Measurements from ENCODE around the gene C4BPA. TPM values are rescaled to one million over a fixed set of nuclear protein-coding genes. Genes with fewer than 3 reads are reported as not detected.

The C4BPA gene
- total and polyA plus RNA-seq, 9 of the 15 experiments (the other 6 are each of a cell fraction or from before 2014, with no cell fraction given), result 0.04 to 0.22 (median 0.11) TPM; not detected in 3

DNA sequence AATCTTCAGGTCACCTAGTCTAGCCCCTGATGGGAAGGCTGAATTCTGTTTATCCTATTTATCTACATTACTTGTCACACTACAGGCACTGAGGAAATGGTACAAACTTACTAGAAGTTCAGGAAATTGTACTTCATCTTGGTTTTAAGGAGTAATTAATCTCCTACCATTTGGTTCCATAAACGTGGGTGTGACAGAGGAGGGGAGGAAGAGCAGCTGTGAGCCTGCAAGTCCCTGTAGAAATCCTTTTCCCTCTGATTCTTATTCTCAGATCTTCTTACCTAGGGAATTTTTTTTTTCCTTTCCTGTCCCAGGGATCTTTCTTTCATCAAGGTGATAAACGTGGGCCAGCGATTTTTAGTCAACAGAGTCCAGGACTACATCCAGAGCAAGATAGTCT is 36.8 kb upstream of the C4BPA start (continued):
- no peak for TF ChIP-seq C11orf30 (IDR thresholded peaks at IDR 0.05; ENCODE audit: low read depth)
- TF ChIP-seq PCBP2 (IDR thresholded peaks at IDR 0.05; ENCODE audit: low read depth, low read length, poor library complexity, severe bottlenecking), result no peak
- TF ChIP-seq HDAC8 (tag; IDR thresholded peaks at IDR 0.05), result no peak
- TF ChIP-seq RAD21 (CRISPR knock-in tag; conservative IDR thresholded peaks at IDR 0.05 in 1 of 2, IDR thresholded peaks at IDR 0.05 in 1 of 2), result no peak
- no peak for TF ChIP-seq NR3C1 (CRISPR knock-in tag; IDR thresholded peaks at IDR 0.05)
- no peak for TF ChIP-seq CTBP1 (IDR thresholded peaks at IDR 0.05; ENCODE audit: borderline replicate concordance)

DNA sequence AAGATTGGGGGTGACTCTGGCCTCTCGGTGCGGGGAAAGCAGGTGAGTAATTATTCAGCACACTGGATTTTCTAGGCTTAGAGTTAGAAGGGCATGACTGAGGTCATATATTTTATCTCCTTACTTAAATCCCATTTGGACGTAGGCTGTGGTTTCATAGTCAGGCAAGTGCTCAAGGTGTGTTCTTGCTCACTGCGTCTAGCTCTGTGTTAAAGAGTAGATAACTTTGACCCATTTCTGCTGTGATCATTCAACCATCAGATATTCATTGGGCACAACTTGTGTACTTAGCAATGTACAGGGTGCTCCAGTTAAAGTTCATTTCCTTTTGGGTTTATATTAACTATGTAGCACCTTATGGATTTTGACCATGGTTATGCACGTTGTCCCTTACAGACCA is 36.4 kb upstream of the C4BPA start:
- intact Hi-C loops (cut with micrococcal nuclease) (no loop called here), in situ Hi-C loops (cut with MboI) (no loop called here)
- no peaks in the 10 kb centered on the region for H3K27me3 ChIP-seq (ENCODE audit: control insufficient read depth in 2 of 2, insufficient read depth in 2 of 2, low read length in 2 of 2)
- FAIRE-seq, result no peak
- no peak overlapping the region for H3K27ac ChIP-seq (ENCODE audit: extremely low read depth, low read depth, low read length)
- ChIA-PET POLR2A (no interaction called here), CTCF (ENCODE audit: low intra/inter-chr PET ratio) (no interaction called here)
- no peak for DNase-seq (ENCODE audit: extremely low read depth in 1 of 4, low spot score in 3 of 4)
- ATAC-seq, result no peak
- no TSS peak for BruUV-seq (replicated peaks)
- H4K20me1 ChIP-seq (replicated peaks; ENCODE audit: control insufficient read depth, insufficient read depth, low read length), result no peaks in the 10 kb centered on the region
- no peak overlapping the region for H3K4me3 ChIP-seq
- no peak overlapping the region for H3K4me2 ChIP-seq (ENCODE audit: insufficient read depth, low read length)
- WGBS (ENCODE audit: insufficient coverage, low coverage, missing lambda C conversion rate), result 65% methylated on average over 5 of the region's 5 CpGs
- no peak overlapping the region for H3K9ac ChIP-seq (ENCODE audit: insufficient read depth in 1 of 2, low read depth in 2 of 2, low read length in 2 of 2)
- peaks cover 81% of the 10 kb centered on the region for H3K36me3 ChIP-seq (ENCODE audit: control insufficient read depth, insufficient read depth, low read length)
- H3K79me2 ChIP-seq (ENCODE audit: control insufficient read depth, insufficient read depth, low read length), result no peaks in the 10 kb centered on the region
- H2AFZ ChIP-seq (ENCODE audit: low read depth, low read length), result no peak overlapping the region
- no peaks in the 10 kb centered on the region for H3K4me1 ChIP-seq (replicated peaks in 1 of 2; ENCODE audit: control insufficient read depth in 2 of 2, insufficient read depth in 2 of 2, low read length in 2 of 2)
- TF ChIP-seq, protein P1, sequence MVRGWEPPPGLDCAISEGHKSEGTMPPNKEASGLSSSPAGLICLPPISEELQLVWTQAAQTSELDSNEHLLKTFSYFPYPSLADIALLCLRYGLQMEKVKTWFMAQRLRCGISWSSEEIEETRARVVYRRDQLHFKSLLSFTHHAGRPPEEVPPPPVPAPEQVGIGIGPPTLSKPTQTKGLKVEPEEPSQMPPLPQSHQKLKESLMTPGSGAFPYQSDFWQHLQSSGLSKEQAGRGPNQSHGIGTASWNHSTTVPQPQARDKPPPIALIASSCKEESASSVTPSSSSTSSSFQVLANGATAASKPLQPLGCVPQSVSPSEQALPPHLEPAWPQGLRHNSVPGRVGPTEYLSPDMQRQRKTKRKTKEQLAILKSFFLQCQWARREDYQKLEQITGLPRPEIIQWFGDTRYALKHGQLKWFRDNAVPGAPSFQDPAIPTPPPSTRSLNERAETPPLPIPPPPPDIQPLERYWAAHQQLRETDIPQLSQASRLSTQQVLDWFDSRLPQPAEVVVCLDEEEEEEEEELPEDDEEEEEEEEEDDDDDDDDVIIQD (CRISPR knock-in tag; IDR thresholded peaks at IDR 0.05), result no peak
- TF ChIP-seq SNIP1 (IDR thresholded peaks at IDR 0.05; ENCODE audit: low read depth) (no peak), GABPA (tag; conservative IDR thresholded peaks at IDR 0.05; ENCODE audit: low read depth) (no peak), GTF3C2 (IDR thresholded peaks at IDR 0.05; ENCODE audit: borderline replicate concordance, extremely low read depth, insufficient read length) (no peak), ZNF253 (CRISPR knock-in tag; conservative IDR thresholded peaks at IDR 0.05) (no peak)
- H3K9me3 ChIP-seq (replicated peaks; ENCODE audit: control insufficient read depth, insufficient read depth, low read depth, low read length), result no peaks in the 10 kb centered on the region
- H3K9me1 ChIP-seq (ENCODE audit: control insufficient read depth, insufficient read depth, low read length), result no peaks in the 10 kb centered on the region

Data from K562 (cell line).